H9 (cell line): ENCODE measurements around the gene SLIT1. TPM values are rescaled to one million over a fixed set of nuclear protein-coding genes. Genes with fewer than 3 reads are reported as not detected.

Experiments used
- DNase-seq: peaks from one replicate; pipeline ENCODE4 v3.0.0-alpha.2; 2017
- H2AFZ ChIP-seq: one replicate; pipeline ENCODE4 v1.6.1; 2013; ENCODE audit warnings: mild to moderate bottlenecking, low read length, control low read depth, moderate library complexity
- H2AK5ac ChIP-seq: 2 replicates; pipeline ENCODE4 v1.6.1; 2013; ENCODE audit warnings: low read length, control low read depth, mixed read lengths; ENCODE audit not compliant: insufficient read length
- H2BK120ac ChIP-seq: one replicate; pipeline ENCODE4 v1.6.1; 2013; ENCODE audit warnings: low read depth, mild to moderate bottlenecking, low read length, control low read depth, inconsistent platforms; ENCODE audit not compliant: poor library complexity, severe bottlenecking
- H2BK12ac ChIP-seq: 2 replicates; pipeline ENCODE4 v1.6.1; 2013; ENCODE audit warnings: low read length, control low read depth, mixed read lengths, low read depth; ENCODE audit not compliant: insufficient read length
- H2BK15ac ChIP-seq: 2 replicates; pipeline ENCODE4 v1.6.1; 2013; ENCODE audit warnings: low read depth, low read length, control low read depth
- H2BK20ac ChIP-seq: one replicate; pipeline ENCODE4 v1.6.1; 2013; ENCODE audit warnings: low read depth, mild to moderate bottlenecking, low read length, control low read depth, inconsistent platforms; ENCODE audit not compliant: poor library complexity, severe bottlenecking
- H2BK5ac ChIP-seq: 2 replicates; pipeline ENCODE4 v1.6.1; 2013; ENCODE audit warnings: low read length, control low read depth, mixed read lengths; ENCODE audit not compliant: insufficient read length
- H3K14ac ChIP-seq: 2 replicates; pipeline ENCODE4 v1.6.1; 2013; ENCODE audit warnings: low read length, control low read depth; ENCODE audit not compliant: insufficient read depth
- H3K18ac ChIP-seq: 2 replicates; pipeline ENCODE4 v1.6.1; 2013; ENCODE audit warnings: low read depth, mild to moderate bottlenecking, mixed read lengths, low read length, control low read depth; ENCODE audit not compliant: insufficient read length
- H3K23ac ChIP-seq: 2 replicates; pipeline ENCODE4 v1.6.1; 2013; ENCODE audit warnings: low read length, control low read depth, mixed read lengths, low read depth; ENCODE audit not compliant: insufficient read length
- H3K23me2 ChIP-seq: 2 replicates; pipeline ENCODE4 v1.6.1; 2013; ENCODE audit warnings: low read depth, mild to moderate bottlenecking, mixed read lengths, low read length, control low read depth; ENCODE audit not compliant: insufficient read length, poor library complexity, severe bottlenecking
- H3K27ac ChIP-seq: 2 replicates; pipeline ENCODE4 v1.5.1; 2013; ENCODE audit warnings: low read length, control low read depth, mixed read lengths, low read depth; ENCODE audit not compliant: insufficient read length
- H3K27me3 ChIP-seq: 2 replicates; pipeline ENCODE4 v1.6.1; 2013; ENCODE audit warnings: low read length, control low read depth, inconsistent platforms; ENCODE audit not compliant: insufficient read depth
- H3K4ac ChIP-seq: 2 replicates; pipeline ENCODE4 v1.6.1; 2013; ENCODE audit warnings: low read depth, mild to moderate bottlenecking, control low read depth, inconsistent platforms, low read length, moderate library complexity
- H3K4me1 ChIP-seq: 2 replicates; pipeline ENCODE4 v1.6.1; 2013; ENCODE audit warnings: low read length, control low read depth, inconsistent platforms; ENCODE audit not compliant: insufficient read depth
- H3K4me2 ChIP-seq: 2 replicates; pipeline ENCODE4 v1.6.1; 2013; ENCODE audit warnings: low read length, control low read depth, mixed read lengths; ENCODE audit not compliant: insufficient read length, insufficient read depth
- H3K56ac ChIP-seq: 2 replicates; pipeline ENCODE4 v1.6.1; 2013; ENCODE audit warnings: low read depth, mild to moderate bottlenecking, mixed read lengths, low read length, control low read depth; ENCODE audit not compliant: insufficient read length
- H3K79me1 ChIP-seq: 2 replicates; pipeline ENCODE4 v1.6.1; 2013; ENCODE audit warnings: low read depth, mild to moderate bottlenecking, moderate library complexity, low read length, control low read depth, inconsistent platforms; ENCODE audit not compliant: insufficient read depth, poor library complexity, severe bottlenecking
- H3K79me2 ChIP-seq: 2 replicates; pipeline ENCODE4 v1.6.1; 2013; ENCODE audit warnings: low read length, control low read depth, inconsistent platforms; ENCODE audit not compliant: insufficient read depth
- H3K9ac ChIP-seq: 2 replicates; pipeline ENCODE4 v1.6.1; 2013; ENCODE audit warnings: low read length, control low read depth, mixed read lengths; ENCODE audit not compliant: insufficient read length; ENCODE audit errors: extremely low read depth
- H3K9me3 ChIP-seq: one replicate; pipeline ENCODE4 v1.6.1; 2013; ENCODE audit warnings: low read depth, low read length, inconsistent platforms; ENCODE audit not compliant: control insufficient read depth
- H3T11ph ChIP-seq: one replicate; pipeline ENCODE4 v1.6.1; 2013; ENCODE audit warnings: mild to moderate bottlenecking, low read length, control low read depth, inconsistent platforms
- H4K20me1 ChIP-seq: one replicate; pipeline ENCODE4 v1.6.1; 2013; ENCODE audit not compliant: control insufficient read depth, insufficient read length, insufficient read depth
- H4K5ac ChIP-seq: 2 replicates; pipeline ENCODE4 v1.6.1; 2013; ENCODE audit warnings: low read depth, mild to moderate bottlenecking, mixed read lengths, low read length, control low read depth; ENCODE audit not compliant: insufficient read length
- H4K8ac ChIP-seq: replicated peaks from 2 replicates; pipeline ENCODE4 v1.6.1; 2013; ENCODE audit warnings: low read length, control low read depth, mixed read lengths, low read depth; ENCODE audit not compliant: insufficient read length
- H4K91ac ChIP-seq: 2 replicates; pipeline ENCODE4 v1.6.1; 2013; ENCODE audit warnings: low read depth, mild to moderate bottlenecking, moderate library complexity, mixed read lengths, low read length, control low read depth; ENCODE audit not compliant: insufficient read length
- H3K27ac Mint-ChIP-seq, 3 experiments: 2 replicates in 2 of 3; 3 replicates in 1 of 3; pipeline ENCODE4 v1.8.0; 2020 to 2021; ENCODE audit warnings: mixed read lengths in 3 of 3, mild to moderate bottlenecking in 1 of 3, moderate library complexity in 1 of 3
- H3K27me3 Mint-ChIP-seq: 2 replicates; pipeline ENCODE4 v1.8.0; 2021; ENCODE audit warnings: low read depth, mild to moderate bottlenecking, moderate library complexity, mixed read lengths
- H3K36me3 Mint-ChIP-seq, 3 experiments: 2 replicates in 2 of 3; 3 replicates in 1 of 3; pipeline ENCODE4 v1.8.0; 2020 to 2021; ENCODE audit warnings: low read depth in 3 of 3, mixed read lengths in 3 of 3; ENCODE audit not compliant: insufficient read depth in 1 of 3
- H3K4me1 Mint-ChIP-seq, 2 experiments: 2 replicates each; pipeline ENCODE4 v1.8.0; 2020; ENCODE audit warnings: mixed read lengths in 2 of 2
- H3K4me3 Mint-ChIP-seq, 2 experiments: 2 replicates in 1 of 2; 3 replicates in 1 of 2; pipeline ENCODE4 v1.8.0; 2020 to 2021; ENCODE audit warnings: mild to moderate bottlenecking in 2 of 2, mixed read lengths in 2 of 2, moderate library complexity in 1 of 2
- H3K9me3 Mint-ChIP-seq, 2 experiments: 2 replicates in 1 of 2; 3 replicates in 1 of 2; pipeline ENCODE4 v1.8.0; 2020; ENCODE audit warnings: mild to moderate bottlenecking in 2 of 2, mixed read lengths in 2 of 2, moderate library complexity in 1 of 2
- WGBS: extraction: QIAGEN DNeasy Blood & Tissue Kit; methylation state at CpG from one replicate; pipeline ENCODE4 v1.1.7; 2013; ENCODE audit warnings: missing lambda C conversion rate, low lambda C conversion rate, mixed read lengths; ENCODE audit not compliant: insufficient read length; ENCODE audit errors: extremely low coverage; 5-methylcytosine and 5-hydroxymethylcytosine counted together
- total RNA-seq: library from RNA; stranded (reverse); gene quantifications from 2 replicates; pipeline ENCODE4 v1.2.1, GENCODE V29; 2021
- TF ChIP-seq, protein P1 (sequence below): fragments of 200-600 bp; sonication (generic); conservative IDR thresholded peaks from 3 replicates; pipeline ENCODE4 v1.8.0; 2021; ENCODE audit warnings: antibody characterized with exemption, mild to moderate bottlenecking

SLIT1 gene
- total RNA-seq, 1 experiment from 2014 or later = 0.57 TPM

DNA sequence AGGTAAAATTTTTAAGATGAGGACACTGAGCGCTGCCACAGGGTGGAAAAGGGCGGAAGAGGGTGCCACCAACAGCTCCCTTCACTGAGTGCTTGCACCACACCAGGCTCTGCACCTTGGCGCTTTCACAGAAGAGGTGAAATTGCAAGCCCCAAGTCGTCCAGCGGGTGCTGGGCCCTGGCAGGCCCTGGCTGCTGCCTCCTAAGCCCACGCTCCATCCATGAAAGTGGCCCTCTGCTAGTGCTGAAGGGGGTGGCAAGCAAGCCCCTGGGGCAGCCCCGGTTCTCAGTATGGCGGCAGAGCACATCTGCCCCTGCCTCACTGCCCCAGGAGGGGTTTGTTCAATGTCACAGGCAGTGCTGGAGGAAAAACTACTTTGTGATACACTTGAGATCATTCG lies 95.1 kb downstream of the SLIT1 start:
- Histone ChIP-seq H3K23me2 (no peaks in the 10 kb centered on the region), H2BK5ac (no peak overlapping the region), H2BK120ac (no peak overlapping the region), H4K20me1 (no peaks in the 10 kb centered on the region), H4K5ac (no peak overlapping the region), H3K79me1 (no peaks in the 10 kb centered on the region), H3K56ac (no peak overlapping the region), H3K4me1 (no peaks in the 10 kb centered on the region; the same call in 1 of the 2 replicates), H2AFZ (no peak overlapping the region), H4K8ac (no peak overlapping the region), H3K27ac (no peak overlapping the region), H4K91ac (no peak overlapping the region), H3K27me3 (no peaks in the 10 kb centered on the region), H2BK20ac (no peak overlapping the region), H2AK5ac (no peak overlapping the region), H3K14ac (no peak overlapping the region), H2BK15ac (no peak overlapping the region), H3K79me2 (no peaks in the 10 kb centered on the region), H3K4ac (no peak overlapping the region), H3K9ac (no peak overlapping the region), H3K18ac (no peak overlapping the region), H2BK12ac (no peak overlapping the region), H3K4me2 (no peak overlapping the region), H3K9me3 (no peaks in the 10 kb centered on the region), H3T11ph (no peak overlapping the region), H3K23ac (no peak overlapping the region)
- Mint-ChIP-seq H3K4me1 (peaks cover 15 to 26% of the 10 kb centered on the region in 2 experiments), H3K9me3 (no peaks in the 10 kb centered on the region; a peak in 1 of 5 replicates), H3K27ac (no peak overlapping the region), H3K36me3 (no peaks in the 10 kb centered on the region), H3K4me3 (no peak overlapping the region), H3K27me3 (peaks cover 4% of the 10 kb centered on the region; the same call in 1 of the 2 replicates)
- TF ChIP-seq, protein P1, sequence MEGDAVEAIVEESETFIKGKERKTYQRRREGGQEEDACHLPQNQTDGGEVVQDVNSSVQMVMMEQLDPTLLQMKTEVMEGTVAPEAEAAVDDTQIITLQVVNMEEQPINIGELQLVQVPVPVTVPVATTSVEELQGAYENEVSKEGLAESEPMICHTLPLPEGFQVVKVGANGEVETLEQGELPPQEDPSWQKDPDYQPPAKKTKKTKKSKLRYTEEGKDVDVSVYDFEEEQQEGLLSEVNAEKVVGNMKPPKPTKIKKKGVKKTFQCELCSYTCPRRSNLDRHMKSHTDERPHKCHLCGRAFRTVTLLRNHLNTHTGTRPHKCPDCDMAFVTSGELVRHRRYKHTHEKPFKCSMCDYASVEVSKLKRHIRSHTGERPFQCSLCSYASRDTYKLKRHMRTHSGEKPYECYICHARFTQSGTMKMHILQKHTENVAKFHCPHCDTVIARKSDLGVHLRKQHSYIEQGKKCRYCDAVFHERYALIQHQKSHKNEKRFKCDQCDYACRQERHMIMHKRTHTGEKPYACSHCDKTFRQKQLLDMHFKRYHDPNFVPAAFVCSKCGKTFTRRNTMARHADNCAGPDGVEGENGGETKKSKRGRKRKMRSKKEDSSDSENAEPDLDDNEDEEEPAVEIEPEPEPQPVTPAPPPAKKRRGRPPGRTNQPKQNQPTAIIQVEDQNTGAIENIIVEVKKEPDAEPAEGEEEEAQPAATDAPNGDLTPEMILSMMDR = no peak
- DNase-seq = no peak
- WGBS = no CpG with 5 or more reads among the region's 9 CpGs
